ENCODE results near the gene KRT32.

DNA sequence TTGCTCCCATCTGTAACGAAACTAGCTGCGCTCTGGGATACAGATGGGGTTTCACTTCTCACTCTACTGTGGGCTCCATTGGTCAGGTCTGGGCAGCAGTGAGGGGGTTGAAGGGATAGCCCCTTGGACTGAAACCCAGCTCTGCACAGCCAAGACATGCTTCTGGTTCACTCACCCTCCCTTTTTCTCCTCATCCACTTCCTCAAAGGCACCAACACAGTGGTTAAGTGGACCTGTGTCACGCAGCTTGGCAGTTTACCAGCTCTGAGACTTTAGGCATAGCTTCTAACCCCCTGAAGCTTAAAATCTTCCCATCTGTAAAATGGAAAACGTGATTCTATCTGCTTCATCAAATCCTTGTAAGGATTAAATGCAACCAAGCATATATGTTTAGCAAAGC lies 14.9 kb downstream of the KRT32 start:
- TF ChIP-seq, protein P1, sequence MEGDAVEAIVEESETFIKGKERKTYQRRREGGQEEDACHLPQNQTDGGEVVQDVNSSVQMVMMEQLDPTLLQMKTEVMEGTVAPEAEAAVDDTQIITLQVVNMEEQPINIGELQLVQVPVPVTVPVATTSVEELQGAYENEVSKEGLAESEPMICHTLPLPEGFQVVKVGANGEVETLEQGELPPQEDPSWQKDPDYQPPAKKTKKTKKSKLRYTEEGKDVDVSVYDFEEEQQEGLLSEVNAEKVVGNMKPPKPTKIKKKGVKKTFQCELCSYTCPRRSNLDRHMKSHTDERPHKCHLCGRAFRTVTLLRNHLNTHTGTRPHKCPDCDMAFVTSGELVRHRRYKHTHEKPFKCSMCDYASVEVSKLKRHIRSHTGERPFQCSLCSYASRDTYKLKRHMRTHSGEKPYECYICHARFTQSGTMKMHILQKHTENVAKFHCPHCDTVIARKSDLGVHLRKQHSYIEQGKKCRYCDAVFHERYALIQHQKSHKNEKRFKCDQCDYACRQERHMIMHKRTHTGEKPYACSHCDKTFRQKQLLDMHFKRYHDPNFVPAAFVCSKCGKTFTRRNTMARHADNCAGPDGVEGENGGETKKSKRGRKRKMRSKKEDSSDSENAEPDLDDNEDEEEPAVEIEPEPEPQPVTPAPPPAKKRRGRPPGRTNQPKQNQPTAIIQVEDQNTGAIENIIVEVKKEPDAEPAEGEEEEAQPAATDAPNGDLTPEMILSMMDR (IDR thresholded peaks at IDR 0.05), result no peak
- no peak for TF ChIP-seq POLR2A (IDR thresholded peaks at IDR 0.05)

Measured in lower leg skin (tissue), 3 donors.